ENCODE measurements around the gene CLDN16.

DNA sequence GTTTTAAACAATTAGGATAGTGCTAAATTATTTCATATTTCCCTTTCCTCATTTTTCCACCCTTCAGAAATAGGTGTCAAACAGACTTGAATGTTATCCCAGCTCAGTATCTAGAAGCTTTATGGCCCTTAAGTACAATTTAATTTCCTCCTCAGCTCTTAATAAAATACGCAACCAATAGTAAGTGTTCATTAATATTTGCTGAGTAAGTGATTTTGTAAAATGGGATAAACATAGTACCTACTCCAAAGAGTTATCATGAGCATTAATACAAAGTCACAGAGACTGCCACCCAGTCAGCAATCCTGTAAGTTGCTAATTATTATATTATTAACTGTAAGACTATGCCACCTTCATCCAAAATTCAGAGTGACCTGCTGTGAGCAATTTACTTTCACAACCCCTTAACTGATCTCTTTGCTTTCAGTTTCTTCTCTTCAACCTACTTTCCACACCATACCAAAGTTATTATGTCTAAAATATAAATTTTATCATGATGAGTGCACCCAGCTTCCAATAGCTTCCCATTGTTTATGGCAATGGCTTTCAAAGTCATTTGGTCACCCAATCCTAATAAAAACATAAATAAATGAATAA is 35.0 kb upstream of the CLDN16 start:
- TF ChIP-seq EP300 (IDR thresholded peaks at IDR 0.05; ENCODE audit: borderline replicate concordance) (no peak), TAF1 (IDR thresholded peaks at IDR 0.05; ENCODE audit: low read depth) (no peak), TCF12 (IDR thresholded peaks at IDR 0.05; ENCODE audit: low read depth) (no peak), CEBPB (IDR thresholded peaks at IDR 0.05) (no peak), RAD21 (IDR thresholded peaks at IDR 0.05; ENCODE audit: low read depth) (no peak), NFIC (IDR thresholded peaks at IDR 0.05) (no peak)
- TF ChIP-seq, protein P1, sequence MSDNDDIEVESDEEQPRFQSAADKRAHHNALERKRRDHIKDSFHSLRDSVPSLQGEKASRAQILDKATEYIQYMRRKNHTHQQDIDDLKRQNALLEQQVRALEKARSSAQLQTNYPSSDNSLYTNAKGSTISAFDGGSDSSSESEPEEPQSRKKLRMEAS (IDR thresholded peaks at IDR 0.05), result no peak
- TF ChIP-seq, protein P2, sequence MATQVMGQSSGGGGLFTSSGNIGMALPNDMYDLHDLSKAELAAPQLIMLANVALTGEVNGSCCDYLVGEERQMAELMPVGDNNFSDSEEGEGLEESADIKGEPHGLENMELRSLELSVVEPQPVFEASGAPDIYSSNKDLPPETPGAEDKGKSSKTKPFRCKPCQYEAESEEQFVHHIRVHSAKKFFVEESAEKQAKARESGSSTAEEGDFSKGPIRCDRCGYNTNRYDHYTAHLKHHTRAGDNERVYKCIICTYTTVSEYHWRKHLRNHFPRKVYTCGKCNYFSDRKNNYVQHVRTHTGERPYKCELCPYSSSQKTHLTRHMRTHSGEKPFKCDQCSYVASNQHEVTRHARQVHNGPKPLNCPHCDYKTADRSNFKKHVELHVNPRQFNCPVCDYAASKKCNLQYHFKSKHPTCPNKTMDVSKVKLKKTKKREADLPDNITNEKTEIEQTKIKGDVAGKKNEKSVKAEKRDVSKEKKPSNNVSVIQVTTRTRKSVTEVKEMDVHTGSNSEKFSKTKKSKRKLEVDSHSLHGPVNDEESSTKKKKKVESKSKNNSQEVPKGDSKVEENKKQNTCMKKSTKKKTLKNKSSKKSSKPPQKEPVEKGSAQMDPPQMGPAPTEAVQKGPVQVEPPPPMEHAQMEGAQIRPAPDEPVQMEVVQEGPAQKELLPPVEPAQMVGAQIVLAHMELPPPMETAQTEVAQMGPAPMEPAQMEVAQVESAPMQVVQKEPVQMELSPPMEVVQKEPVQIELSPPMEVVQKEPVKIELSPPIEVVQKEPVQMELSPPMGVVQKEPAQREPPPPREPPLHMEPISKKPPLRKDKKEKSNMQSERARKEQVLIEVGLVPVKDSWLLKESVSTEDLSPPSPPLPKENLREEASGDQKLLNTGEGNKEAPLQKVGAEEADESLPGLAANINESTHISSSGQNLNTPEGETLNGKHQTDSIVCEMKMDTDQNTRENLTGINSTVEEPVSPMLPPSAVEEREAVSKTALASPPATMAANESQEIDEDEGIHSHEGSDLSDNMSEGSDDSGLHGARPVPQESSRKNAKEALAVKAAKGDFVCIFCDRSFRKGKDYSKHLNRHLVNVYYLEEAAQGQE (IDR thresholded peaks at IDR 0.05; ENCODE audit: low read depth), result no peak
- TF ChIP-seq, protein P3, sequence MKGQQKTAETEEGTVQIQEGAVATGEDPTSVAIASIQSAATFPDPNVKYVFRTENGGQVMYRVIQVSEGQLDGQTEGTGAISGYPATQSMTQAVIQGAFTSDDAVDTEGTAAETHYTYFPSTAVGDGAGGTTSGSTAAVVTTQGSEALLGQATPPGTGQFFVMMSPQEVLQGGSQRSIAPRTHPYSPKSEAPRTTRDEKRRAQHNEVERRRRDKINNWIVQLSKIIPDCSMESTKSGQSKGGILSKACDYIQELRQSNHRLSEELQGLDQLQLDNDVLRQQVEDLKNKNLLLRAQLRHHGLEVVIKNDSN (IDR thresholded peaks at IDR 0.05), result no peak

Measured in Ishikawa (cell line).